Upper lobe of left lung (tissue), 4 donors: ENCODE measurements around the gene WEE1.

ENCODE experiments used
- CTCF ChIP-seq, 6 experiments: fragments of 450-650 bp in 4 of 6; fragments of 200-600 bp in 2 of 6; sonication (generic) in 2 of 6; IDR thresholded peaks; one replicate each; pipeline ENCODE4 v1.5.1; 2016 to 2019; ENCODE audit warnings: antibody characterized with exemption in 6 of 6
- EP300 ChIP-seq, 4 donors: sonication (generic); formaldehyde crosslinking; IDR thresholded peaks; one replicate each; pipeline ENCODE4 v1.5.1; 2017; ENCODE audit warnings: antibody characterized with exemption in 4 of 4, control low read depth in 2 of 4
- POLR2A ChIP-seq, 4 donors: fragments of 450-650 bp; IDR thresholded peaks; one replicate each; pipeline ENCODE4 v1.5.1; 2016 to 2017; ENCODE audit warnings: antibody characterized with exemption in 4 of 4, mild to moderate bottlenecking in 2 of 4
- POLR2AphosphoS5 ChIP-seq, 2 donors: sonication (generic); formaldehyde crosslinking; IDR thresholded peaks; one replicate each; pipeline ENCODE4 v1.5.1; 2017; ENCODE audit warnings: antibody characterized with exemption in 2 of 2

- no peak for TF ChIP-seq CTCF (IDR thresholded peaks at IDR 0.05)
- no peak for TF ChIP-seq POLR2AphosphoS5 (IDR thresholded peaks at IDR 0.05)
- TF ChIP-seq POLR2A (IDR thresholded peaks at IDR 0.05): no peak
- TF ChIP-seq EP300 (IDR thresholded peaks at IDR 0.05): no peak
Measured at GRCh38 chr11:9574622-9575259, 1.3 kb downstream of the WEE1 start.
